ENCODE data around the gene ZFYVE28. TPM values are rescaled to one million over a fixed set of nuclear protein-coding genes. Genes with fewer than 3 reads are reported as not detected.

The ZFYVE28 gene
- total RNA-seq, 1 donor from 2014 or later = 3.3 TPM

DNA sequence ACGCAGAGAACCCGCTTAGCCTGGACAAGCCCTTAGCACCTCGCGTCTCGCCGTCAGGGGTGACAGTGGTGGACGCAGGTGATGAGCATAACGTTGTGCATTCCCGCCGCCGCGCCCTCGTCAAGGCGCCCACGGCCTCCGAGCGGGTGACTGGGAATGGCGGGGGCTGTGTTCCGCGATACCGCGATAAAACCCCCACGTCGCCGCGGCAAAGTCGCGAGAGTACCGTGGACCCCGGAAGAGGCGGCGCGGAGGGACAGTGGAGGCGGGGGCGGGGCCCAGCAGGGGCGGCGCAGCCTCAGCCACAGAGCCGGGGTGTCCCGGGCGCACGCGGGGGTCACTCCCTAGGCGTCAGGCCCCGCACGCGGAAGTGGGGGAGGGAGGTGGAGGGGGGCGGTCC is 53.8 kb downstream of the ZFYVE28 start:
- Mint-ChIP-seq H3K36me3 (ENCODE audit: insufficient read depth) (no peaks in the 10 kb centered on the region), H3K4me3 (ENCODE audit: low read depth) (no peak overlapping the region), H3K4me1 (ENCODE audit: low read depth) (peaks cover 1% of the 10 kb centered on the region), H3K27me3 (no peaks in the 10 kb centered on the region), H3K9me3 (ENCODE audit: low read depth) (peaks cover 4% of the 10 kb centered on the region), H3K27ac (no peak overlapping the region)
- DNase-seq (ENCODE audit: low spot score, unreplicated experiment) = no peak
- TF ChIP-seq, protein P1, sequence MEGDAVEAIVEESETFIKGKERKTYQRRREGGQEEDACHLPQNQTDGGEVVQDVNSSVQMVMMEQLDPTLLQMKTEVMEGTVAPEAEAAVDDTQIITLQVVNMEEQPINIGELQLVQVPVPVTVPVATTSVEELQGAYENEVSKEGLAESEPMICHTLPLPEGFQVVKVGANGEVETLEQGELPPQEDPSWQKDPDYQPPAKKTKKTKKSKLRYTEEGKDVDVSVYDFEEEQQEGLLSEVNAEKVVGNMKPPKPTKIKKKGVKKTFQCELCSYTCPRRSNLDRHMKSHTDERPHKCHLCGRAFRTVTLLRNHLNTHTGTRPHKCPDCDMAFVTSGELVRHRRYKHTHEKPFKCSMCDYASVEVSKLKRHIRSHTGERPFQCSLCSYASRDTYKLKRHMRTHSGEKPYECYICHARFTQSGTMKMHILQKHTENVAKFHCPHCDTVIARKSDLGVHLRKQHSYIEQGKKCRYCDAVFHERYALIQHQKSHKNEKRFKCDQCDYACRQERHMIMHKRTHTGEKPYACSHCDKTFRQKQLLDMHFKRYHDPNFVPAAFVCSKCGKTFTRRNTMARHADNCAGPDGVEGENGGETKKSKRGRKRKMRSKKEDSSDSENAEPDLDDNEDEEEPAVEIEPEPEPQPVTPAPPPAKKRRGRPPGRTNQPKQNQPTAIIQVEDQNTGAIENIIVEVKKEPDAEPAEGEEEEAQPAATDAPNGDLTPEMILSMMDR (IDR thresholded peaks at IDR 0.05; ENCODE audit: unreplicated experiment) = no peak

DNA sequence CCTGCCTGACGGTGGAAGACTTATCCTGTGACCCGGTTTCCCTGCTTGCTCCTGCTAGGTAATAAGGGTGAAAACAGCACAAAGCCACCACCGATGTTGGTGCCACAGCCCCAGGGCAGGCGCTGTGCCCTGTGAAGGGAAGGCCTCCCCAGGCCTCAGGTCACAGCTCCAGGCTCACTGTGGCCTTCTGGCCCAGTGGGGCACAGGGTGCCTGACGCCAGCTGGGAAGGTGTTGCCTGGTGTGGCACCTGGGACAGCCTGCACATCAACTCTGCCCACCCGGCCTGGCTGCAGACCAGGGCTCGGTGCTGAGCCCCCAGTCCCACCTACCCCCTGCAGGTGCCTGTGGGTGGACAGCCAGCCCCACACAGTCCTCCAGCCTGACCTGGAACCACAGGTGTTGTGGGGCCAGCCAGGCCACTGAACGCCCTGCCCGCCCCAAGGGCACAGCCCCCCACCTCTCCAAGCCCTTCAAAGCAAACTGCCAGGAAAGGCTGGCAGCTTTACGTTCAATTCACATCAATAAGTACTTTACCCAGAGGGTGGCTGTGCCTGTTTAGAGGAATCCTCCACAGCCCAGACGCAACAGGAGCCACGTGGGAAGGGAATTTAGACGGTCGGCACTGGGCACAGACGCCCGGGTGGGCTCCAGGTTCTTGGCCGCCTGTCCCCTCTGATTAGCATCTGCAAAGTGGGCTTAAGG is 54.3 kb downstream of the ZFYVE28 start:
- no peak overlapping the region for H3K4me3 Mint-ChIP-seq (ENCODE audit: low read depth)
- no peaks in the 10 kb centered on the region for H3K36me3 Mint-ChIP-seq (ENCODE audit: insufficient read depth)
- H3K27me3 Mint-ChIP-seq = no peaks in the 10 kb centered on the region
- no peak overlapping the region for H3K27ac Mint-ChIP-seq
- TF ChIP-seq, protein P1 (IDR thresholded peaks at IDR 0.05; ENCODE audit: unreplicated experiment) = no peak
- DNase-seq (ENCODE audit: low spot score, unreplicated experiment) = no peak
- H3K4me1 Mint-ChIP-seq (ENCODE audit: low read depth) = peaks cover 1% of the 10 kb centered on the region
- H3K9me3 Mint-ChIP-seq (ENCODE audit: low read depth) = peaks cover 3% of the 10 kb centered on the region

GRCh38 chr4:2363056-2363721 is 55.3 kb downstream of the ZFYVE28 start:
- no peaks in the 10 kb centered on the region for H3K36me3 Mint-ChIP-seq (ENCODE audit: insufficient read depth)
- no peaks in the 10 kb centered on the region for H3K9me3 Mint-ChIP-seq (ENCODE audit: low read depth)
- TF ChIP-seq, protein P1 (IDR thresholded peaks at IDR 0.05; ENCODE audit: unreplicated experiment) = no peak

DNA sequence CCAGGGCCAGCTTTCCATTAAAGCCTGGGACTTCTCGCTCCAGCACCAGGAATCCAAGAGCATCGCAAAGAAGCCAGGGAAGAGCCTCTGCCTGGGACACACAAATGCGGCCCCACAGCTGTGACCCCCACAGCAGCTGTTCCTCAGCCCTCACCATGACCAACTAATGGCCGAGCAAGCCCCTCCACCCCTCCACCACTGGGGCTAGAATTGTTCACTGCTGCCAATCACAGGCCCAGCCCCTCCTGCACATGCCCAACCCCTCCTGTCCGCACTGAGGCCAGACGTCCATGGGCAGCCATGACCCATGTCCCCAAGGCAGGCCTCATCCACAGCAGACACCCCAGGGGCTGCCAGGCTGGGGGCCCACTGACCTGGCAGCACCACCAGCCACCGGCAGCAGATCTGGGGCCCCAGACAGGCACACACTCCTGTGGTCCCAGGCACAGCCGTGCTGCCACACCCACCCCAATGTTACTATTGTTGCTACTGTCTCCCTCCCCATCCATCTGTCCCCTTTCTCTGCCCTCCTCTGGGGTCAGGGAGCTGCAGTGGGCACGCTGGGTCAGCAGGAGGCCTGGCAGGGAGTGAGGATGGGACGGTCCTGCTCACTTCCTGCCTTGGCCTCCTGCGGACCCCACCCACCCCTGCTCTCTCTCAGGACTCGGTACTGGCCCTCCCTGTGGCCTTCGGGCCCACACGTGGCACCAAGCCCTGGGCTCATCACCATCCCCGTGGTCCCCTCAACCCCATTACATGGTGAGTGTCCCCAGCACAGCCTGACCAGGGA is 56.0 kb downstream of the ZFYVE28 start:
- no peak for DNase-seq (ENCODE audit: low spot score, unreplicated experiment)

More at GRCh38 chr4:2363056-2363721, 55.3 kb downstream of the ZFYVE28 start:
- DNase-seq (ENCODE audit: low spot score, unreplicated experiment) = no peak
- Mint-ChIP-seq H3K4me3 (ENCODE audit: low read depth) (no peak overlapping the region), H3K27ac (no peak overlapping the region), H3K4me1 (ENCODE audit: low read depth) (peaks cover 1% of the 10 kb centered on the region), H3K27me3 (no peaks in the 10 kb centered on the region)

More for the DNA sequence above, 56.0 kb downstream of the ZFYVE28 start:
- Mint-ChIP-seq H3K27me3 (no peaks in the 10 kb centered on the region), H3K4me1 (ENCODE audit: low read depth) (peaks cover 1% of the 10 kb centered on the region), H3K9me3 (ENCODE audit: low read depth) (no peaks in the 10 kb centered on the region), H3K4me3 (ENCODE audit: low read depth) (no peak overlapping the region), H3K36me3 (ENCODE audit: insufficient read depth) (no peaks in the 10 kb centered on the region), H3K27ac (no peak overlapping the region)
- TF ChIP-seq, protein P1 (IDR thresholded peaks at IDR 0.05; ENCODE audit: unreplicated experiment) = no peak
